ENCODE results near the gene GIMAP5.

- no peak for TF ChIP-seq CTCF (IDR thresholded peaks at IDR 0.05; ENCODE audit: insufficient read depth, low read depth, low read length)
- TF ChIP-seq EZH2 (IDR thresholded peaks at IDR 0.05; ENCODE audit: insufficient read depth, low read length) = no peak
Measured at GRCh38 chr7:150740053-150740452, 2.8 kb downstream of the GIMAP5 start.
